Measurements from ENCODE around the gene TOX4.

DNA sequence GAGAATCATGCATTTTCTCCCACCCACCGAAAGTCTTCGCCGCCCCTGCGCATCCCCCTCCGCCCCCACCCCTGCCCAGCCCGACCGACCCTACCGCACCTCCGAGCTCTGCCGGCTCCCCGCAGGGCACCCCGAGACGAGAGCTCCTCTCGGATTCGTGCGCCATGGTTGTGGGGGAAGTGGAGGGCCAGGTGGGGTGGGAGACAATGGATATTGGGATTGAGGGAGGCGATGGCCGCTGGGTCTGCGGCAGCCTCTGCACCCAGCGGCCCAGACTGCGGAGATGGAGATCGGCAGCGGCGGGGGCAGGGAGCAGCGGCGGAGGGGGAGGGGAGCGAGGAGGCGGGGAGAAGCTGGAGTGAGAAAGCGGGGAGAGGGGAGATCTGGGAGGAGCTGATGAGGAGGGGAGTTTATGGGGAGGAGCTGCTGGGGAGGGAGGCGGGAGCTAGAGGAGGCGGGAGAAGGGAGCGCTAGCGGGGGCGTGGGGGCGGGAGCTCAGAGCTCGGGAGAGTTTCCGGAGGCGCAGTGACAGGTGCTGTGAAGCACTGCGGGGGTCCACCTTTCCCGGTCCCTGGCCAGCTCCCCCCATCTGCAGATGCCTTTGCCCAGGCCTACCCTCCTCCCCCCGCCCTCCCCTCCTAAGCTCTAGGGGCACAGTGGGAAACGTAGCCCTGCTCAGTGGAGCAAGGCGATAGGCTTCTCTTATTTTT, 49.1 kb downstream of the TOX4 start, which contains the start of gene SALL2:
- no peak for TF ChIP-seq SAFB2 (IDR thresholded peaks at IDR 0.05; ENCODE audit: borderline replicate concordance, low read depth, low read length, severe bottlenecking)
- TF ChIP-seq, protein P1, sequence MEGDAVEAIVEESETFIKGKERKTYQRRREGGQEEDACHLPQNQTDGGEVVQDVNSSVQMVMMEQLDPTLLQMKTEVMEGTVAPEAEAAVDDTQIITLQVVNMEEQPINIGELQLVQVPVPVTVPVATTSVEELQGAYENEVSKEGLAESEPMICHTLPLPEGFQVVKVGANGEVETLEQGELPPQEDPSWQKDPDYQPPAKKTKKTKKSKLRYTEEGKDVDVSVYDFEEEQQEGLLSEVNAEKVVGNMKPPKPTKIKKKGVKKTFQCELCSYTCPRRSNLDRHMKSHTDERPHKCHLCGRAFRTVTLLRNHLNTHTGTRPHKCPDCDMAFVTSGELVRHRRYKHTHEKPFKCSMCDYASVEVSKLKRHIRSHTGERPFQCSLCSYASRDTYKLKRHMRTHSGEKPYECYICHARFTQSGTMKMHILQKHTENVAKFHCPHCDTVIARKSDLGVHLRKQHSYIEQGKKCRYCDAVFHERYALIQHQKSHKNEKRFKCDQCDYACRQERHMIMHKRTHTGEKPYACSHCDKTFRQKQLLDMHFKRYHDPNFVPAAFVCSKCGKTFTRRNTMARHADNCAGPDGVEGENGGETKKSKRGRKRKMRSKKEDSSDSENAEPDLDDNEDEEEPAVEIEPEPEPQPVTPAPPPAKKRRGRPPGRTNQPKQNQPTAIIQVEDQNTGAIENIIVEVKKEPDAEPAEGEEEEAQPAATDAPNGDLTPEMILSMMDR (IDR thresholded peaks at IDR 0.05 in 2 of 3, conservative IDR thresholded peaks at IDR 0.05 in 1 of 3; ENCODE audit: insufficient read depth in 2 of 3, low read depth in 1 of 3, low read length in 3 of 3), result no peak
- no peak for TF ChIP-seq TARDBP (IDR thresholded peaks at IDR 0.05)
- no peak for TF ChIP-seq HMGN3 (IDR thresholded peaks at IDR 0.05; ENCODE audit: borderline replicate concordance, extremely low read depth, insufficient read length, low read depth, low read length)
- TF ChIP-seq SMAD4 (CRISPR knock-in tag; conservative IDR thresholded peaks at IDR 0.05), result no peak
- TF ChIP-seq SMARCB1 (IDR thresholded peaks at IDR 0.05; ENCODE audit: insufficient read length, low read depth), result no peak
- TF ChIP-seq MIER1 (IDR thresholded peaks at IDR 0.05; ENCODE audit: low read depth), result no peak
- no peak for TF ChIP-seq PCBP2 (IDR thresholded peaks at IDR 0.05; ENCODE audit: low read depth, low read length, poor library complexity, severe bottlenecking)
- TF ChIP-seq JUN (IDR thresholded peaks at IDR 0.05; ENCODE audit: borderline replicate concordance, low read depth, low read length), result no peak
- no peak for TF ChIP-seq JUN (CRISPR knock-in tag; IDR thresholded peaks at IDR 0.05; ENCODE audit: borderline replicate concordance)
